GM23338 (cell line): ENCODE results near the gene PPFIBP2. TPM values are rescaled to one million over a fixed set of nuclear protein-coding genes. Genes with fewer than 3 reads are reported as not detected.

Source experiments
- ATAC-seq: fragments of 200-7000 bp; cut with Tn5 transposase; 3 replicates; pipeline ENCODE4 v1.9.1; 2020
- DNase-seq: peaks from one replicate; pipeline ENCODE4 v3.0.0-alpha.2; 2015; ENCODE audit warnings: low spot score
- H2AFZ ChIP-seq: fragments of 200-600 bp; sonication (generic); 2 replicates; pipeline ENCODE4 v1.8.0; 2016; ENCODE audit warnings: antibody characterized with exemption, mild to moderate bottlenecking, moderate library complexity
- H3F3A ChIP-seq: fragments of 200-600 bp; sonication (generic); replicated peaks from 2 replicates; pipeline ENCODE4 v1.8.0; 2017; ENCODE audit warnings: antibody characterized with exemption, mixed run types, low read depth
- H3K27ac ChIP-seq: fragments of 200-600 bp; sonication (generic); 2 replicates; pipeline ENCODE4 v1.6.1; 2016; ENCODE audit warnings: low read depth
- H3K27me3 ChIP-seq: fragments of 200-600 bp; sonication (generic); 2 replicates; pipeline ENCODE4 v1.8.0; 2016; ENCODE audit warnings: mild to moderate bottlenecking, mixed run types, moderate library complexity; ENCODE audit not compliant: insufficient read depth
- H3K36me3 ChIP-seq: fragments of 200-600 bp; sonication (generic); 2 replicates; pipeline ENCODE4 v1.8.0; 2016; ENCODE audit warnings: mild to moderate bottlenecking; ENCODE audit not compliant: insufficient read depth
- H3K4me1 ChIP-seq: fragments of 200-600 bp; sonication (generic); 2 replicates; pipeline ENCODE4 v1.8.0; 2016; ENCODE audit warnings: mild to moderate bottlenecking, moderate library complexity; ENCODE audit not compliant: insufficient read depth
- H3K4me2 ChIP-seq: fragments of 200-600 bp; sonication (generic); 2 replicates; pipeline ENCODE4 v1.7.1; 2017; ENCODE audit warnings: mixed run types
- H3K4me3 ChIP-seq: fragments of 200-600 bp; sonication (generic); 2 replicates; pipeline ENCODE4 v1.6.1; 2016; ENCODE audit warnings: mixed run types
- H3K79me2 ChIP-seq: fragments of 200-600 bp; sonication (generic); replicated peaks from 2 replicates; pipeline ENCODE4 v1.8.0; 2017; ENCODE audit warnings: mild to moderate bottlenecking; ENCODE audit not compliant: insufficient read depth
- H3K9me2 ChIP-seq: fragments of 200-600 bp; sonication (generic); 2 replicates; pipeline ENCODE4 v1.8.0; 2017; ENCODE audit not compliant: insufficient read depth
- H4K20me1 ChIP-seq: fragments of 200-600 bp; sonication (generic); replicated peaks from 2 replicates; pipeline ENCODE4 v1.8.0; 2017; ENCODE audit warnings: mild to moderate bottlenecking; ENCODE audit not compliant: insufficient read depth
- H3K27ac Mint-ChIP-seq: 2 replicates; pipeline ENCODE4 v1.8.0; 2020; ENCODE audit warnings: inconsistent platforms, mild to moderate bottlenecking, moderate library complexity, mixed read lengths
- H3K27me3 Mint-ChIP-seq: 3 replicates; pipeline ENCODE4 v1.8.0; 2022; ENCODE audit warnings: low read depth, mild to moderate bottlenecking, moderate library complexity, mixed read lengths, inconsistent platforms; ENCODE audit not compliant: insufficient read depth, poor library complexity
- H3K36me3 Mint-ChIP-seq: 3 replicates; pipeline ENCODE4 v1.8.0; 2021; ENCODE audit warnings: low read depth, mild to moderate bottlenecking, inconsistent platforms, moderate library complexity, mixed read lengths
- H3K4me1 Mint-ChIP-seq: 3 replicates; pipeline ENCODE4 v1.8.0; 2020; ENCODE audit warnings: mild to moderate bottlenecking, inconsistent platforms, mixed read lengths
- H3K4me3 Mint-ChIP-seq: 3 replicates; pipeline ENCODE4 v1.8.0; 2021; ENCODE audit warnings: moderate library complexity, mild to moderate bottlenecking, inconsistent platforms, mixed read lengths
- H3K9me3 Mint-ChIP-seq: 3 replicates; pipeline ENCODE4 v1.8.0; 2020; ENCODE audit warnings: moderate library complexity, mild to moderate bottlenecking, inconsistent platforms, mixed read lengths
- CREB1 ChIP-seq: fragments of 250-450 bp; sonication (Bioruptor Pico); IDR thresholded peaks from 2 replicates; pipeline ENCODE4 v1.5.0; 2020; ENCODE audit warnings: low read depth, mild to moderate bottlenecking, moderate library complexity
- EZH2 ChIP-seq: fragments of 200-600 bp; sonication (generic); IDR thresholded peaks from one replicate; pipeline ENCODE4 v1.8.0; 2017; ENCODE audit warnings: antibody characterized with exemption, mild to moderate bottlenecking, low read depth; ENCODE audit not compliant: unreplicated experiment
- EZH2phosphoT487 ChIP-seq: fragments of 200-600 bp; sonication (generic); IDR thresholded peaks from one replicate; pipeline ENCODE4 v1.8.1; 2018; ENCODE audit warnings: antibody characterized with exemption; ENCODE audit not compliant: unreplicated experiment
- JUNB ChIP-seq: IDR thresholded peaks from one replicate; pipeline ENCODE4 v1.6.1; 2016; ENCODE audit warnings: antibody characterized with exemption; ENCODE audit not compliant: unreplicated experiment
- NANOG ChIP-seq: IDR thresholded peaks from 2 replicates; pipeline ENCODE4 v1.6.1; 2016; ENCODE audit warnings: antibody characterized with exemption, borderline replicate concordance
- POLR2AphosphoS5 ChIP-seq: IDR thresholded peaks from 2 replicates; pipeline ENCODE4 v1.6.1; 2016; ENCODE audit warnings: antibody characterized with exemption, low read depth
- STAT1 ChIP-seq: IDR thresholded peaks from one replicate; pipeline ENCODE4 v1.6.1; 2016; ENCODE audit warnings: antibody characterized with exemption; ENCODE audit not compliant: unreplicated experiment
- ZNF114 ChIP-seq: fragments of 250-450 bp; sonication (Bioruptor Pico); IDR thresholded peaks from 2 replicates; pipeline ENCODE4 v1.5.0; 2020; ENCODE audit warnings: mild to moderate bottlenecking, moderate library complexity
- ZNF331 ChIP-seq: fragments of 250-450 bp; sonication (Bioruptor Pico); IDR thresholded peaks from 2 replicates; pipeline ENCODE4 v1.5.0; 2020; ENCODE audit warnings: low read depth, mild to moderate bottlenecking, moderate library complexity
- polyA plus RNA-seq: library from polyadenylated mRNA; unstranded; fragments of >200 nt; fragmentation: Nextera tagmentation; extraction: Ambion mirVana; gene quantifications from 2 replicates; pipeline ENCODE4 v1.2.1, GENCODE V29; 2016
- total RNA-seq: library from RNA; depleted of rRNA; stranded (reverse); fragments of >200 nt; shearing (Covaris generic); gene quantifications from 2 replicates; pipeline ENCODE4 v1.2.3, GENCODE V29; 2014
- TF ChIP-seq, protein P1 (sequence below): IDR thresholded peaks from 2 replicates; pipeline ENCODE4 v1.6.1; 2016; ENCODE audit warnings: antibody characterized with exemption
- TF ChIP-seq, protein P2 (sequence below), 2 experiments: fragments of 200-600 bp in 1 of 2; sonication (generic) in 1 of 2; conservative IDR thresholded peaks; 2 replicates each; pipeline versions ENCODE4 v1.5.1 to v1.6.1; 2016 to 2017; ENCODE audit warnings: antibody characterized with exemption in 2 of 2, low read depth in 2 of 2, mild to moderate bottlenecking in 2 of 2, moderate library complexity in 1 of 2
- TF ChIP-seq, protein P3 (sequence below): IDR thresholded peaks from one replicate; pipeline ENCODE4 v1.6.1; 2018; ENCODE audit warnings: antibody characterized with exemption; ENCODE audit not compliant: unreplicated experiment

Gene PPFIBP2
- total and polyA plus RNA-seq, 2 experiments from 2014 or later: 7.1 to 14.8 TPM

DNA sequence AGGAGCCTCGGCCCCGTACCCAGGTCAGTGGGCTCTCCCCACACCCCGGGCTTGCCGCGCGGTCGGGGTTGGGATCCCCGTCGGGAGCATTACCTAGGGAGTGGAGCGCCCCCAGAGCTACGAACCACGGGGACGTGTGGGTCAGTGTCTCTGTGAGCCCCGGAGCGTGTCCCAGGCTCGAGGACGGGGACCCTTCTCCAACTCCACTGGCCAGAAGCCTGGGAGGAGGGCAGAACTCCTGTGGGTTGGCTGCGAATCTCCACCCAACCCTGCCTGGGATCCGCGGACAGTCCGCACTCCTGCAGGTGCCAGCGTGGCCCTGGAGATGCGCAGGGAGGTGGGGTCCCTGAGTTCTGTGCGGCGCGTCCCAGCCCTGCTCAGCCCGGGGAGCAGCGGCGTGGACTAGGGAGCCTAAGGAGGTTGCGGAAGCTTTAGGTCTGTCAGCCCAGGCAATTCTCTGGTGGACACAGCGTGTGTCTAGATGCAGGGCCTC is 346 bp downstream of the PPFIBP2 start:
- Mint-ChIP-seq H3K4me1 (peaks cover 28% of the 10 kb centered on the region), H3K27me3 (peaks cover 13% of the 10 kb centered on the region), H3K36me3 (no peaks in the 10 kb centered on the region), H3K4me3 (peak overlapping the region; percentile 67), H3K9me3 (no peaks in the 10 kb centered on the region; the same call in 1 of the 3 replicates), H3K27ac (no peak overlapping the region)
- Histone ChIP-seq H3K9me2 (no peaks in the 10 kb centered on the region), H3K27me3 (peaks cover 23% of the 10 kb centered on the region), H3K4me1 (peaks cover 30% of the 10 kb centered on the region; the same call in 1 of the 2 replicates), H3F3A (peaks cover 11% of the 10 kb centered on the region; the same call in 1 of the 2 replicates), H3K4me2 (peak overlapping the region; percentile 93), H4K20me1 (no peaks in the 10 kb centered on the region), H3K27ac (no peak overlapping the region), H3K36me3 (no peaks in the 10 kb centered on the region), H3K4me3 (peak overlapping the region; percentile 86), H2AFZ (peak overlapping the region; percentile 99), H3K79me2 (no peaks in the 10 kb centered on the region)
- ATAC-seq (peak; percentile 61), DNase-seq (peak; percentile 38)
- TF ChIP-seq, protein P1, sequence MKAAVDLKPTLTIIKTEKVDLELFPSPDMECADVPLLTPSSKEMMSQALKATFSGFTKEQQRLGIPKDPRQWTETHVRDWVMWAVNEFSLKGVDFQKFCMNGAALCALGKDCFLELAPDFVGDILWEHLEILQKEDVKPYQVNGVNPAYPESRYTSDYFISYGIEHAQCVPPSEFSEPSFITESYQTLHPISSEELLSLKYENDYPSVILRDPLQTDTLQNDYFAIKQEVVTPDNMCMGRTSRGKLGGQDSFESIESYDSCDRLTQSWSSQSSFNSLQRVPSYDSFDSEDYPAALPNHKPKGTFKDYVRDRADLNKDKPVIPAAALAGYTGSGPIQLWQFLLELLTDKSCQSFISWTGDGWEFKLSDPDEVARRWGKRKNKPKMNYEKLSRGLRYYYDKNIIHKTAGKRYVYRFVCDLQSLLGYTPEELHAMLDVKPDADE: no peak
- TF ChIP-seq, protein P2, sequence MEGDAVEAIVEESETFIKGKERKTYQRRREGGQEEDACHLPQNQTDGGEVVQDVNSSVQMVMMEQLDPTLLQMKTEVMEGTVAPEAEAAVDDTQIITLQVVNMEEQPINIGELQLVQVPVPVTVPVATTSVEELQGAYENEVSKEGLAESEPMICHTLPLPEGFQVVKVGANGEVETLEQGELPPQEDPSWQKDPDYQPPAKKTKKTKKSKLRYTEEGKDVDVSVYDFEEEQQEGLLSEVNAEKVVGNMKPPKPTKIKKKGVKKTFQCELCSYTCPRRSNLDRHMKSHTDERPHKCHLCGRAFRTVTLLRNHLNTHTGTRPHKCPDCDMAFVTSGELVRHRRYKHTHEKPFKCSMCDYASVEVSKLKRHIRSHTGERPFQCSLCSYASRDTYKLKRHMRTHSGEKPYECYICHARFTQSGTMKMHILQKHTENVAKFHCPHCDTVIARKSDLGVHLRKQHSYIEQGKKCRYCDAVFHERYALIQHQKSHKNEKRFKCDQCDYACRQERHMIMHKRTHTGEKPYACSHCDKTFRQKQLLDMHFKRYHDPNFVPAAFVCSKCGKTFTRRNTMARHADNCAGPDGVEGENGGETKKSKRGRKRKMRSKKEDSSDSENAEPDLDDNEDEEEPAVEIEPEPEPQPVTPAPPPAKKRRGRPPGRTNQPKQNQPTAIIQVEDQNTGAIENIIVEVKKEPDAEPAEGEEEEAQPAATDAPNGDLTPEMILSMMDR (conservative IDR thresholded peaks at IDR 0.05; ENCODE audit: low read depth in 2 of 2): 0 out of 4 replicates have a peak, but pooled peaks of 1 of the 2 experiments have one; percentile 10

DNA sequence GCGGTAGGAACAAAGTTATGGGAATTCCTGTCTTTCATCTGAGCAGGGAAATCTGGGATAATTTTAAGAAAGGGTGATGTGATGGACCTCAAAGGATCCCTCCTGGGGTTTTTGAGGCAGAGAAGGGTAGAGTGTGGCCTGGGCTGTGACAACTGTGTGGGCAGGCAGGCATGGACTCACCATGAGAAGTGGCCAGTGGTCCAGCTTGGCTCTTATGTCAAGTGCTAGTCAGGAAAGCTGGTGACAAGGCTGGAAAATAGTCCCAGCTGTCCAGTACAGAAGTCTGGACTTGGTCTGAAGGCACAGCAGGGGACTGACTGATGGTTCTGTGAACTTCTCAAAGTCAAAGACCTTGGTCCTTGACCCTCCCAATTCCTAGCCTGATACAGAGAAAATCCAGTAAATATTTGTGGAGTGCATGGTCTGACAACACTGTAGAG is 1.7 kb downstream of the PPFIBP2 start:
- Histone ChIP-seq H3K4me3 (no peak overlapping the region; the same call in 1 of the 2 replicates), H2AFZ (no peak overlapping the region)
- H3K27ac Mint-ChIP-seq: no peak overlapping the region
- TF ChIP-seq, protein P3, sequence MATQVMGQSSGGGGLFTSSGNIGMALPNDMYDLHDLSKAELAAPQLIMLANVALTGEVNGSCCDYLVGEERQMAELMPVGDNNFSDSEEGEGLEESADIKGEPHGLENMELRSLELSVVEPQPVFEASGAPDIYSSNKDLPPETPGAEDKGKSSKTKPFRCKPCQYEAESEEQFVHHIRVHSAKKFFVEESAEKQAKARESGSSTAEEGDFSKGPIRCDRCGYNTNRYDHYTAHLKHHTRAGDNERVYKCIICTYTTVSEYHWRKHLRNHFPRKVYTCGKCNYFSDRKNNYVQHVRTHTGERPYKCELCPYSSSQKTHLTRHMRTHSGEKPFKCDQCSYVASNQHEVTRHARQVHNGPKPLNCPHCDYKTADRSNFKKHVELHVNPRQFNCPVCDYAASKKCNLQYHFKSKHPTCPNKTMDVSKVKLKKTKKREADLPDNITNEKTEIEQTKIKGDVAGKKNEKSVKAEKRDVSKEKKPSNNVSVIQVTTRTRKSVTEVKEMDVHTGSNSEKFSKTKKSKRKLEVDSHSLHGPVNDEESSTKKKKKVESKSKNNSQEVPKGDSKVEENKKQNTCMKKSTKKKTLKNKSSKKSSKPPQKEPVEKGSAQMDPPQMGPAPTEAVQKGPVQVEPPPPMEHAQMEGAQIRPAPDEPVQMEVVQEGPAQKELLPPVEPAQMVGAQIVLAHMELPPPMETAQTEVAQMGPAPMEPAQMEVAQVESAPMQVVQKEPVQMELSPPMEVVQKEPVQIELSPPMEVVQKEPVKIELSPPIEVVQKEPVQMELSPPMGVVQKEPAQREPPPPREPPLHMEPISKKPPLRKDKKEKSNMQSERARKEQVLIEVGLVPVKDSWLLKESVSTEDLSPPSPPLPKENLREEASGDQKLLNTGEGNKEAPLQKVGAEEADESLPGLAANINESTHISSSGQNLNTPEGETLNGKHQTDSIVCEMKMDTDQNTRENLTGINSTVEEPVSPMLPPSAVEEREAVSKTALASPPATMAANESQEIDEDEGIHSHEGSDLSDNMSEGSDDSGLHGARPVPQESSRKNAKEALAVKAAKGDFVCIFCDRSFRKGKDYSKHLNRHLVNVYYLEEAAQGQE: no peak
- TF ChIP-seq JUNB (no peak), ZNF114 (no peak), NANOG (no peak), POLR2AphosphoS5 (no peak), EZH2 (no peak), CREB1 (CRISPR knock-in tag) (no peak), ZNF331 (CRISPR knock-in tag) (no peak), EZH2phosphoT487 (no peak), STAT1 (no peak)
- TF ChIP-seq, protein P2 (conservative IDR thresholded peaks at IDR 0.05; ENCODE audit: low read depth in 2 of 2): no peak
- TF ChIP-seq, protein P1: no peak

More for the DNA sequence above, 1.7 kb downstream of the PPFIBP2 start:
- no peaks in the 10 kb centered on the region for H3K79me2 ChIP-seq
- Mint-ChIP-seq H3K4me1 (peaks cover 28% of the 10 kb centered on the region), H3K9me3 (no peaks in the 10 kb centered on the region; the same call in 1 of the 3 replicates), H3K27me3 (peaks cover 13% of the 10 kb centered on the region), H3K36me3 (no peaks in the 10 kb centered on the region), H3K4me3 (no peak overlapping the region)
- H3K4me1 ChIP-seq: peaks cover 30% of the 10 kb centered on the region; the same call in 1 of the 2 replicates
- DNase-seq (no peak), ATAC-seq (no peak)
- H3K27ac ChIP-seq: no peak overlapping the region
- no peaks in the 10 kb centered on the region for H3K36me3 ChIP-seq
- H4K20me1 ChIP-seq: no peaks in the 10 kb centered on the region
- 0 out of 2 replicates have a peak overlapping the region, but pooled peaks have one; percentile 20 for H3K4me2 ChIP-seq
- peaks cover 23% of the 10 kb centered on the region for H3K27me3 ChIP-seq
- no peaks in the 10 kb centered on the region for H3K9me2 ChIP-seq
- peaks cover 11% of the 10 kb centered on the region; the same call in 1 of the 2 replicates for H3F3A ChIP-seq
